GM18907 (cell line): ENCODE results near the gene PDE10A.

ENCODE experiments used
- ATAC-seq: cut with Tn5 transposase; IDR thresholded peaks from one replicate; pipeline ENCODE4 v1.9.1; 2021; ENCODE audit warnings: mild to moderate bottlenecking, moderate library complexity; ENCODE audit not compliant: unreplicated experiment

PDE10A gene

DNA sequence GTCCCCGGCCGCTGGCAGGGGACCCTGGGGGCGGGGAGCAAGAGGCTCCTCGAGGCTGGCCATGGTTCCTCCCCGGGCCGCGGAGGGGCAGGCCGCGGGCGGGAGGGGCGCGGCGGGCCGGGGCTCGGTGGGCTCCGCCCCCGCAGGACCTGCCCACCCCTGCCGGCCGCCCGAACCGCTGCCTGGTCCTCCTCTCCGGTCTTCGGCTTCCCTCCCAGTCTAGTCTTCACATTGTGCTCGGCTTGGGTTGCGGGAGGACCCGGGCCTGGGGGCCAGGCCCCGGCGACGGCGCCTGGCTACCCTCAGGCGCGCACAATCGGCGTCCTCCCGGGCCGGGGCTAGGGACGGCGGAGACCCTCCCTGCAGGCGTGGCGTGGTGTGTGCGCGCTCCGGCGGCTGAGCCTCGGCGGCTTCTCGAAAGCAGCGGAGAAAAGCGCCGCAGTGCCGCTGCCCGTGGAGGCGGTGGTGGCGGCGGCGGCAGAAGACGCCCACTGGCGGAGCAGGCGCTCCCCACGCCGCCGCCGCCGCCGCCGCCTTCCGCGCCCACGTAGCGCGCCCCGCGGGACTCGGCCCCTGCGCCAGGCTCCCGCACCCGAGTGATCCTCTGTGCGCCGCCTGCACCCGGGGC is at the start of gene PDE10A:
PDE10A (minus strand) TSS at position 493 of the 628 bp plus-strand sequence; CDS start at position 63, 430 bp downstream.
- no peak for ATAC-seq

GRCh38 chr6:165708985-165709576 is 46.0 kb upstream of the PDE10A start:
- no peak for ATAC-seq

- no peak for ATAC-seq
Measured at GRCh38 chr6:165707067-165707853, 44.2 kb upstream of the PDE10A start.

- ATAC-seq = no peak
Measured at GRCh38 chr6:165705941-165706340, 42.9 kb upstream of the PDE10A start.

DNA sequence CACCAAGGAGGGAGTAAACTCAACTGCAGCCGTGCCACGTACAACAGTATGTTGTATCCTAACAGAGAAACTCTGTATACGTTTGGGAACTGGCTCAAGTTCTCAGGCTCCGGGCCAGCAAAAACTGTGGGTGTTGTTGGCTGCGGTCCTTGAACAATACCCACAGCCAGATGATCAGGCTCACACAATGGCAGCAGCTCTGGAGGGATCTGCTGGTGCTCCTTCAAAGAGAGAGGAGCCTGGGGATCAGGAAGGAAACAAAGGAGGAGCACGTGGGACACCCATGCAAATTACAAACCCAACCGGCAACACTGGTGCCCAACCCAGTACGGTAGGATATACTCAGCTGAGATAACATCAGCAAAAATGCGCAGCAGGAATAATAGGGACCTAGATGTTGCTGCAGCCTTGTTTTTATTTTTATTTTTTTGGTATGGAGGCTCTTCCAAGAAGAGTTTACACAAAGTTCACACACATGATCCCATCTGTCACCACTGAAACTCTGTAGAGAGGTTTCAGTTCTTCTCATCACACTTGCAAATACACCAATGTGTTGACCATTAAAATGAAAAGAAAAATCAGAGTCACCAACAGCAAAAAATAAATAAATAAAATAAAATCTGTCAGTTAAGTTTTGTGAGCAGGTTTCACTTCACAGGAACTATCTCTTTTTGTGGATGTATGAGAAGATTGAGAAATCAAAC is 41.2 kb upstream of the PDE10A start:
- peak; percentile 61 for ATAC-seq

DNA sequence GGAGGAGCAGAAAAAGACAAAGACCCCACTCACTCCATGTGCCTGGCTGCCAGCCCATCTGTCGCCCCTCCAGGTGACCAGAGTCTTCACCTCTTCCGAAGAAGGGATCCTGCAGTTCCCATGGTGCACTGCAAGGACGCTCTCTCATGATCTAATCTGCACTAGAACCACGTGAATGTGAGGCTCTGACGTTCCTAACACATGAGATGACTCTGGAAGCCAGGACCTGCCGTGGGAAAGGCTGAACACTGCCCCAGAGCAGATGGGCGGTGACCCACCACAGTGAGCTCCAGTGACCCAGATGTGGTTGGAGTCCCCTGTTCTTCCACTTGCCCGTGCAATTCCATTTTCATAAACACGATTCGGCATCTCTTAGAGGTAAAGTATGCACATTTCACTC is 39.6 kb upstream of the PDE10A start:
- ATAC-seq = no peak

- peak; percentile 94 for ATAC-seq
Measured at GRCh38 chr6:165701564-165702354, 38.7 kb upstream of the PDE10A start.

DNA sequence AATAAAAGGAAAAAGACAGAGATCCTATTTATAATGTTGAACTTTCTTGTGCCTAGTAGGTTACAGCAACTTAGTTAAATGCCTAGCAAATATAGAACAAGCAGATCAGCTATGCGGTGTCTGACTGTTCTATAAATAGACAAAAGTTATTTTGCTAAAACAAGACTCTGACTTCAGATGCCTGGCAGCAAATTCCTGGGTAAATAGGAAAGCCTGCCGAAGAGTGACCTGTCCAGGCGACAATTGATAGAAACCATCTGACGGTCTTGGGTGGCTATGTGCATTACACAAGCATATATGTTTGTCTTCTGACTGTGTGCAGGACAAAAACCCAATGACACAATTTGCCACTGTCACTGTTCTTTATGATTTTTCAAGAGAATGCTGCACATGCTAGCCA is 38.0 kb upstream of the PDE10A start:
- ATAC-seq = no peak

GRCh38 chr6:165698868-165699267 is 35.8 kb upstream of the PDE10A start:
- no peak for ATAC-seq

GRCh38 chr6:165697171-165697570 is 34.1 kb upstream of the PDE10A start:
- ATAC-seq = no peak

- ATAC-seq = no peak
Measured at GRCh38 chr6:165695722-165696515, 32.9 kb upstream of the PDE10A start.

DNA sequence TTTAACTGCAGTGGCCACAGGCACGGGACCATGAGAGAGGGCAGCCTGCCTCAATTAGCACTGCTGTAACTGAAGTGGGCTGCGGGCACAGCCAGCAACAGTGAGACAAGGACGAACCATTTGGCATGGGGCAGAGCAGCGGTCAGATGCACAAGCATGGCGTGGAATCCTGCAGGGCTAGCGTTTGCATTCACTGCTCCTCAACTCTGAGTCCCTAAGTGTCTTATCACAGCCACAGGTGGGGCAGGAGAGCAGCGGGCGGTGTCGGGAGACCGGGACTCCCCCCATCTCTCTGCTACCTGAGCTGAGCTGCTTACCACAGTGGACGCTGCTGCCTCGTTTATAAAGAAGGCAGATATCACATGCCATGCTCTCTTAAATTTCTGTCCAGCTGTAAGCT is 31.3 kb upstream of the PDE10A start:
- no peak for ATAC-seq

DNA sequence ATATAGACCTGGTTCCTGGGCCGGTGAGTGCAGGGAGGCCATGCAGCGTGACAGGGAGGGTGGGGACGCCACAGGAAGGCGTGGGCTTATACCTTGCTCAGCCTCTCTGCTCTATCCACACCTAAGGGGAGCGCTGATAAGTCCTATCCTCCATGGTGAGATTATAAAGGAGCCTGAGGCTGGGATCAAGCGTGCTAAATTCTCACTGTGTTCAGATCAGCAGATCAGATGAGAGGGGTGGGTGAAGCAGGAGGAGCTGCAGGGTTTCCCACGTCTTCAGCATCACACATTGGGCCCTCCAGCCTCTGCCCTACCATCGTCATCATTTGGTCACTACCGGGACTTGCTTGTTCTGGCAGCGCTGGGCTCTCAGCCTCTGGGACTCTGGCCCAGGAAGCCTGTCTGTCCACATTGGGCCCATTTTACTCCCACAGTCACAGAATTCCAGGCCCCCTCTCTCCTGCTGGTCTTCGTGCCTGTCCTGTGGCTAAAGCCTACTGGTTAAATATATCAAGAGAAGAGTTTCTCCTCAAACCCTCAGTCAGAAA is 29.1 kb upstream of the PDE10A start:
- ATAC-seq = no peak

GRCh38 chr6:165689699-165690098 is 26.7 kb upstream of the PDE10A start:
- ATAC-seq = no peak

DNA sequence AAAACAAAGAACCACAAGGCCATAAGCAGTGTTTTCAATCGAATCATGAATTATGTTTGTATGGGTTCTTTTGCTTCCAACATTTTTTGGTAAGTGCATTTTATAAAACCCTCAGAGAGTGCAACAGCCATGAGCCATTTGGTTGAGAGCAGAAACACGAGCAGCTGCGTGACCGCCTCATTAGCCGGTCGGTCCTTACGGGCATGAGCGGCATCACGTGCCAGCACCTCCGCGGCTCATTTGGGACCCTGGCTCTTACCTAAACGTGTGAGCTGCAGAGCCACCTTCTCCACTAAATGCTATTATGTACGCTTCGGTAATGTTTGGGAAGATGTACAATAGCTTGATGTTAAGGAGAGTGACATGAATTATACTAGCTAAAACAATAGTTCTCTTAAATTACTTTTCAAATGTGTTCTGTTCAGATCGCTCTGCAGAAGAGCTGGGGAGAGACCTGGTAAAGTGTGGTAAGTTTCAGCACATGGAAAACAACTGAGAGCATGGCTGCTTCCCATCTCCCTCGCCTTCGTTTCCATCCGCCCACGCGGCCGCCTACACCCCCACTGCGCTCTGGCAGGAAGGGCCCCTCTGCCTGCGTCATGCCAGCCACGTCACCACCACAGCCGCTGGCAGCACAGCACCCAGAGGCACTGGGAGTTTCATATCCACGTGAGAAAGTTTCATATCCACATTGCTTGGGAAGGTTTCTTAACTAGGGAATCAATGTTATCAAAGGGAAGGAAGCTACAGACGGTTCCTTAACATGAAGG is 23.7 kb upstream of the PDE10A start:
- ATAC-seq = no peak

GRCh38 chr6:165685302-165685701 is 22.3 kb upstream of the PDE10A start:
- ATAC-seq = no peak

- ATAC-seq = no peak
Measured at GRCh38 chr6:165684333-165684732, 21.3 kb upstream of the PDE10A start.

GRCh38 chr6:165680975-165681374 is 17.9 kb upstream of the PDE10A start:
- no peak for ATAC-seq

DNA sequence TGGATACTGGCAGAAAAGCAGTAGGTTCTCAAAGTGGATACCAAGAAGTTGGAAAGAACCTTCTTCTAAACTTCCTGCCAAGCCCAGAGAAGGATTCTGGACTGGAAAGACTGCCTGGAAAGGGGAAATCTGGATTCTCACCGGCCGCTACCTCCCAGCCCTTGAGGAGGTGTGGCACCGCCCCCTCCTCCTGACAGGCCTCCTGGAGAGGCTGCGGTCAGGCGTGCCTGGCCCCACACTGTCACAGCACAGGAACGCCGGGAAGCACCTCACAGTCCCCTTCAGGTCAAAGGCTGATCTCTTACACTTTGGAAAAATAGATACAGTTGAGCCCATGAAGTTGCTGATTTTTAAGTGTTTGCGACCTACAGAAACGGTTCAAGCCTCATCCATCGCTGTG is 16.3 kb upstream of the PDE10A start:
- no peak for ATAC-seq
